Measurements from ENCODE around the gene PPIL3.

DNA sequence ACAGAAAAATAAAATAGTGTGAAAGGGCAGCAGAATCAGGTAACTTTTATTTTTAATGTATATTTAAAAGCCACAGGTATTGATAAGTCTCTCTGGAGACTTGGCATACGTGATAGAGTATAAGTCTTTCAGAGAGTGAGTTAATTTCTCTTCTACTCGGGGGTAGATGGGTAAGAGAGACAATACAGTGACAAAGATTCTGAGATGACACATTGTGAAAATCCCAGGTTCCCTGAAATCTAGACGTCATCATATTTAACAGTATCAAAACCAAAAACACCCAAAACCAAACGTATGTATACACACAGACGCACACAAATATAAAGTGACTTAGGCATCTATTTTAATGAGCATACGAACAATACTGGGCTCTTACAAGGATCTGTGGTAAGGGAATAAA is 33.6 kb upstream of the PPIL3 start:
- TF ChIP-seq EZH2 (IDR thresholded peaks at IDR 0.05; ENCODE audit: insufficient read depth, poor library complexity, severe bottlenecking) (no peak), EZH2phosphoT487 (IDR thresholded peaks at IDR 0.05; ENCODE audit: insufficient read depth, low read depth) (no peak)
